Ectodermal cell (in vitro differentiated cells): Measurements from ENCODE around the gene RAI14.
"Not testable (repeated sequence)": the region's sequence is repeated elsewhere in the genome, so short reads cannot be mapped to it uniquely, and the experiment has no call there.

Source experiments
- H3K27ac ChIP-seq: 2 replicates; pipeline ENCODE4 v1.7.0; 2013; ENCODE audit warnings: mild to moderate bottlenecking, low read depth, low read length; ENCODE audit not compliant: insufficient read depth, poor library complexity, severe bottlenecking
- H3K27me3 ChIP-seq: 2 replicates; pipeline ENCODE4 v1.7.0; 2013; ENCODE audit warnings: mild to moderate bottlenecking, low read length; ENCODE audit not compliant: insufficient read depth, control insufficient read depth, poor library complexity, severe bottlenecking
- H3K36me3 ChIP-seq: one replicate; pipeline ENCODE4 v1.7.0; 2013; ENCODE audit warnings: low read length; ENCODE audit not compliant: control insufficient read depth, insufficient read depth
- H3K4me1 ChIP-seq: one replicate; pipeline ENCODE4 v1.7.0; 2013; ENCODE audit warnings: low read length; ENCODE audit not compliant: control insufficient read depth, insufficient read depth
- H3K4me3 ChIP-seq: 2 replicates; pipeline ENCODE4 v1.7.0; 2013; ENCODE audit warnings: low read depth, low read length, control low read depth; ENCODE audit not compliant: insufficient read depth
- H3K9me3 ChIP-seq: 2 replicates; pipeline ENCODE4 v1.7.0; 2013; ENCODE audit warnings: mild to moderate bottlenecking, low read length, moderate library complexity; ENCODE audit not compliant: control insufficient read depth
- WGBS, 2 experiments: methylation state at CpG; one replicate each; pipeline ENCODE4 v1.1.7; 2013; ENCODE audit warnings: missing lambda C conversion rate in 2 of 2; 5-methylcytosine and 5-hydroxymethylcytosine counted together

Gene RAI14

DNA sequence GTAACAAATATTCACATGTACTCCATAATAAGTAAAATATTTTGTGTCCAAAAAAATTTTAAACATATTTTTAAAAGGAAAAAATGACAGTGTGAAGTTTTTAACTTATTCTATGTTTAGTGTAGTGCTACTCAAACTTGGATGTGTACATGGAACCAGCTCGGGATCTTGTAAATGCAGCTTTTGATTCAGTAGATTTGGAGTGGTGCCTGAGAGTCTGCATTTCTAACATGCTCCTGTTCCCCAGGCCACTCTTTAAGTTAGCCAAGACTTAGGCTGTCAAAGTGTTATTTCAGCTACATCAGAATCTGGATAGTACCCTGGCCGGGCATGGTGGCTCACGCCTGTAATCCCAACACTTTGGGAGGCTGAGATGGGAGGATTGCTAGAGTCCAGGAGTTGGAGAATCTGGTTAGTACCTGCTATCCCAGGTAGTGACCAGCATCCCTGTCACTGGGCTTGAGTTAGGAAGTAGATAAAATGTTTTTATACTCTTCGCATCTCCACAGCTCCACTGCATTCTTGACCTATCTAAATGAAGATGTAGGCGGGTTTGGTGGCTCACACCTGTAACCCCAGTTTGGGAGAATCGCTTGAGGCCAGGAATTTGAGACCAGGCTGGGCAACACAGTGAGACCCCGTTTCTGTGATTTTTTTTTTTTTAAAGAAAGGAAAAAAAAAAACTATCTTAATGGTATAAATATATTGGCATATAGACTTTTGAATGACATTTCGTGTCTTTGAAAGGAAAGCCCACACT lies 122.1 kb downstream of the RAI14 start:
- Histone ChIP-seq H3K27me3 (no peaks in the 10 kb centered on the region), H3K27ac (no peak overlapping the region), H3K4me1 (no peaks in the 10 kb centered on the region), H3K4me3 (no peak overlapping the region), H3K9me3 (no peaks in the 10 kb centered on the region), H3K36me3 (no peaks in the 10 kb centered on the region)
- 85 to 95% methylated on average over 8 of the region's 8 CpGs for WGBS, 2 experiments

DNA sequence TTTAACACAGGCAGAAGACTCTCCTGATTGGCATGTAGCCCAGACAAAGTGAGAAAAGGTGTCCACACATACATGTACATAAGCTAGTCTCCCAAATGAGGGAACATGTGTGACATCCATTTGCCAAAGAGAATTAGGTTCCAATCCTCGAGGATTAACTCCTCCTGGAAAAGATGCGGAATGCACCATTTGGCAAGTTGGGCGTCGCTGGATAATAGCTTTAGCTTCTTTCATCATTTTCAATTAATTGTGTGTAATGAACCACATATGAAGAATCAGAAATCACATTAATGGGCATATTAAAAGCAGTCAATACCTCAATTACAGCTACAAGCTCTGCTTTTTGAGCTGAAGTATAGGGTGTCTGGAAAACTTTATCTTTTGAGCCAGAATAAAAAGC lies 127.8 kb downstream of the RAI14 start:
- not testable (repeated sequence) for H3K4me1 ChIP-seq, H3K4me3 ChIP-seq, H3K9me3 ChIP-seq, H3K27ac ChIP-seq, H3K36me3 ChIP-seq, H3K27me3 ChIP-seq
- WGBS, 2 experiments = 99 to 100% methylated on average over 2 to 4 of the region's 4 CpGs

DNA sequence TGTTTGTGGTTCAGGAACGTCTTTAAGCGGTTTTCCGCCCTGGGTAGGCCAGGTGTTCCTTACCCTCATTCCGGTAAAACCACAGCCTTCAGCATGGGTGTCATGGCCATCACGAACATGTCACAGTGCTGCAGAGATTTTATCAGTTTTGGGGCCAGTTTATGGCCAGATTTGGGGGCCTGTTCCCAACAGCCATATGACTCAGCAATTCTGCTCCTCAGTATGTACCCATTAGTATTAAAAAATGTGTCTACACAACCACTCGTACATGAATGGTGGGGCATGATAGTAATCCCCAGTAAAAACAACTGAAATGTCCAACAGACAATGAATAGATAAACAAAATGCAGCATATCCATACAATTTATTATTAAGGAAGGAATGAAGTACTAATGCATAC lies 130.9 kb downstream of the RAI14 start:
- H3K27me3 ChIP-seq = no peaks in the 10 kb centered on the region
- WGBS, 2 experiments = 94 to 98% methylated on average over 5 to 6 of the region's 6 CpGs
- no peak overlapping the region for H3K27ac ChIP-seq
- H3K36me3 ChIP-seq = no peaks in the 10 kb centered on the region
- H3K4me3 ChIP-seq = no peak overlapping the region
- H3K4me1 ChIP-seq = no peaks in the 10 kb centered on the region
- no peaks in the 10 kb centered on the region for H3K9me3 ChIP-seq

DNA sequence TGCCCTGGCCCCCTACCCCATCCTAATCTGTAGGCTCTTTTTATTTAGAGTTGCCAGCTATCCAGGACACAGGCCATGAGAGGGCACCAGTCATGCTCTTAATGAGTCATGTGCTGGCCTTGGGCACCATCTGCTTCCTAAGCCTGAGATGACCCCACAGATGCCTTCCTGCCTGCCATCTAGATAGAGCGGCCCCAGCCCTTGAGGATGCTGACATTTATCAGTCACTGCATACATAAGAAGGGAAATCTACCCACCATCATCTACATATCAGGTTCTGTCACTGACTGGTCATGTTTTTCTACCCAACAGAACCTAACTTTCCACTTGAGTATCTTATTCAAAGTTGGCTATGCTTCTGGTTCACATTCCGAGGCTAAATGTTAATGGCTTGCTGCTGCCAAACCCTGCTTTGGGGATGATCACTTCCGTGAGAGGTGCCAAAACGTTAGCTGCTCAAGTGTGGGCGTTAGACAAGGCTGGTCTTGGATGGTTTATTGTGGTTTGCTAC lies 132.9 kb downstream of the RAI14 start:
- Histone ChIP-seq H3K4me1 (no peaks in the 10 kb centered on the region), H3K36me3 (no peaks in the 10 kb centered on the region), H3K9me3 (no peaks in the 10 kb centered on the region), H3K27ac (no peak overlapping the region), H3K27me3 (no peaks in the 10 kb centered on the region), H3K4me3 (no peak overlapping the region)
- 89 to 96% methylated on average over 5 of the region's 5 CpGs for WGBS, 2 experiments

DNA sequence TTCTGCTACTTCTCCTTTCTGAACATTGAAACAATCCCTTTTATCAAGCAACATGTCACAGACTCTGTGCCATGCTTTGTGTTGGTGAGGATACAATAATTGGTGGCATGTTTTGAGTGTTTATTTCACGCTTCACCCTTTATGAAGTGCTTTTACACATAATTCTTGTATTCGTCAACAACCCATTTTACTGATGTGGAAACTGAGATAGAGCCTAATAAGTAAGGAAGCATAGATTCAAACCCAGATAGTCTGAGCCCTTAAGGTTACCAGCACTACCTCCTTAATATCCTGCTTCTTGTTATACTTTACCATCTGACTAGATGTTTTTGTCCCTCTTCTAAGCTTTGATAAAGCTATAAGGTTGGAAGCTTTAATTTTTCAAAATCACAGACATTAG lies 133.5 kb downstream of the RAI14 start:
- Histone ChIP-seq H3K27me3 (no peaks in the 10 kb centered on the region), H3K9me3 (no peaks in the 10 kb centered on the region), H3K36me3 (no peaks in the 10 kb centered on the region), H3K27ac (no peak overlapping the region), H3K4me3 (no peak overlapping the region), H3K4me1 (no peaks in the 10 kb centered on the region)
- 100% methylated on average over 2 of the region's 2 CpGs; no CpG with 5 or more reads in 1 of the 2 experiments for WGBS, 2 experiments

DNA sequence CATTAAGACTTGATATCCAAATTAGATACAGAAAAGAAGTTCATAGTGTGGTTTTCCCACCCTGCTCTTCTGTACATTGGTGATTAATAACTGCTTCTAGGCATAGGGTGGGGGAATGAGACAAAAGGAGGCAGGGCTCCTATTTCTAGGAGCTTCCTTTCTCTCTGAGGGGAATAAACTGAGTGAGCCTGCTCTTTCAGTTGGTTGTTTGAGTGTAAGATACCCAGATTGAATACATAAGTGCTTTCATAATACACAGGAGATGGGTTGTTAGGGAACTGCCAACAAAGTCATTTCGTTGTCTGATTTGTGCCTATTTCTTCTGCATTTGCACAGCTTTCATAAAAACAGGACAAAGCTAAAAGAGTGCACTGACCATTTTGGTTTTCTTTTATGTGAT lies 133.9 kb downstream of the RAI14 start:
- Histone ChIP-seq H3K27me3 (no peaks in the 10 kb centered on the region), H3K27ac (no peak overlapping the region), H3K9me3 (no peaks in the 10 kb centered on the region), H3K4me1 (no peaks in the 10 kb centered on the region), H3K4me3 (no peak overlapping the region), H3K36me3 (no peaks in the 10 kb centered on the region)
- 94% methylated on average over 1 of the region's 1 CpG for WGBS, 2 experiments

DNA sequence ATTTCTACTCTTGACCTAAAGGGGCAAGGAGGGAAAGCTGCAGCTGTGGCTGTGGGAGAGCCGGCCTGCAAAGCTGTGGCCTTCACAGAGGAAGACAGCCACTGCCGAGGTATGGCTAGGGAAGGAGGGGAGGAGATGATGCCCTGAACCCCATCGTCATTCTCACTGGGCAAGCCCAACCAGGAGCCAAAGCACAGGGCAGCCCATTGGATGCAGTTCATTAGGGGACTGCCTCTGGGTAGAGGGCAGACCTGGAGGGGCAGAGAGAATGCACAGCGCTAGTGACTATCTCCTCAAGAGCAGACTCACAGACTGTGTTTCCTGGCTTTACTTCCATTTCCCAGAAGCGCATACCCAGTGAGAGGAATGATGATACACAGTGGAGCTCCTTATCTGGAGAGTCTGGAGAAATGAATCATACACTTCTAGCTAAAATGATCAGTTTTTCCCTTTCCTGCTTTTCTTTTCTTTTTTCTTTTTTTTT lies 135.7 kb downstream of the RAI14 start:
- Histone ChIP-seq H3K36me3 (peaks cover 5% of the 10 kb centered on the region), H3K9me3 (no peaks in the 10 kb centered on the region), H3K4me1 (no peaks in the 10 kb centered on the region), H3K27me3 (no peaks in the 10 kb centered on the region), H3K4me3 (no peak overlapping the region), H3K27ac (no peak overlapping the region)
- 90 to 93% methylated on average over 5 of the region's 5 CpGs for WGBS, 2 experiments

DNA sequence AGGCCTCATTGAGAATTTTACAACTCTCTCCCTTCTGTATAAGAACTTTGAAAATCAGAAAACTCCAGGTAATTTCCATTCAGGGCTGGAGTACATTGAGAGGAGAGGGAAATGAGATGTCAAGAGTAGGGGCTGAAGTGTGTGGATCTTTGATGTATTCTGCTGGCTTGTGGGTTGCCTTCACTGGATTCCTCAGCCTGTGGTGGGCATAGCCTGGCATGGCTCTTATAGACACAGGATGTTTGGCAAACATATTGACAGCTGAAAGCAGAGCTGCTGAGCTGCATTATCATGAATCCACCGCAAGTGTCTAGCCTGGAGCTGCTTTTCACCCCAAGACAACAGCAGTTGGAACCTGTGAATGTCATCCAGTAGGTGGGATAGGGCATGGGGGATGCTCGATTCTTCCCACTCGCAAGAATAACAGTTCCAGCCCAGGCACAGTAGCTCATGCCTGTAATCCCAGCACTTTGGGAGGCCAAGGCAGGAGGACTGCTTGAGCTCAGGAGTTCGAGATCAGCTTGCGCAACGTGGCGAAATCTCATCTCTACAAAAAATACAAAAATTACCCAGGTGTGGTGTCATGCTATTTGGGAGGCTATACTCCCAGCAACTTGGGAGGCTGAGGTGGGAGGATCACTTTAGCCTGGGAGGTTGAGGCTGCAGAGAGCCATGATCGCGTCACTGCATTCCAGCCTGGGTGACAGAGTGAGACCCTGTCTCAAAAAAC lies 146.9 kb downstream of the RAI14 start:
- Histone ChIP-seq H3K4me3 (no peak overlapping the region), H3K27ac (no peak overlapping the region), H3K4me1 (no peaks in the 10 kb centered on the region), H3K9me3 (no peaks in the 10 kb centered on the region), H3K27me3 (no peaks in the 10 kb centered on the region), H3K36me3 (peaks cover 8% of the 10 kb centered on the region)
- whole genome bisulfite sequencing, 2 experiments = 83 to 85% methylated on average over 9 of the region's 9 CpGs

DNA sequence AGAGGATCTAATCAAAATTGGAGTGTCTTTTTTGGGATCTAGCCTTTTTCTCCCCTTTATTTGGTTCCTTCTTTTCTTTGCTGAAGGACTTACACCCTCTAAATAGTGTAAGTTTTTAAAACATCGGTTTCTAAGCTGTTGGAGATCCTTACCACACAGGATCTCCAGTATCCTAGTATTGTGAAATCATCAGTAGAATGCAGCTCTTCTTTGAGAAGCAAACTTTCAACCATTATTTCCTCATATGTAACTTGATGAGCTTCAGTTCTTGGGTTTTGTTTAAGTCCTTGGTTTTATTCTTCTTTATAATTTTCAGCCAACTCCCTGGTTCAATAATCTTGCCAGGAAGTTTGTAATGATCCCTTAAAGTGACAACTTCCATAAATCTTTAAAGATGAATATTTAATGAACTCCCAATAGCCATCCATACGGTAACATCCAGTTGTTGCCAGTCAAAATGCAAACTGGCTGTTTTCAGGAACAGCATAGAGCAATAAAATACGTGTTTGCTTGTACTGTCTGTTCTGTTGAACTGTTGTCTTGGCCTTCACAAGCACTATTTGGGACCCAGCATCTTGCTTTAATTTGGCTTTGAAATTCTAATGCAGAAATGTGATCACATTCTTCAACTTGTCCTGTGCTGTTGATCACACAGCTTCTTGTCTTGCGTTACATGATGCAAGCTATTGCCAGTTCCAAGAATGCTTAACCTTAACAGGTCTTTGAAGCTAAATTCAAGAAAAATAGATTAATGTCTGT lies 148.0 kb downstream of the RAI14 start:
- Histone ChIP-seq H3K9me3 (no peaks in the 10 kb centered on the region), H3K4me1 (no peaks in the 10 kb centered on the region), H3K27ac (no peak overlapping the region), H3K27me3 (no peaks in the 10 kb centered on the region), H3K4me3 (no peak overlapping the region), H3K36me3 (peaks cover 3% of the 10 kb centered on the region)
- 93 to 94% methylated on average over 4 of the region's 4 CpGs for WGBS, 2 experiments

DNA sequence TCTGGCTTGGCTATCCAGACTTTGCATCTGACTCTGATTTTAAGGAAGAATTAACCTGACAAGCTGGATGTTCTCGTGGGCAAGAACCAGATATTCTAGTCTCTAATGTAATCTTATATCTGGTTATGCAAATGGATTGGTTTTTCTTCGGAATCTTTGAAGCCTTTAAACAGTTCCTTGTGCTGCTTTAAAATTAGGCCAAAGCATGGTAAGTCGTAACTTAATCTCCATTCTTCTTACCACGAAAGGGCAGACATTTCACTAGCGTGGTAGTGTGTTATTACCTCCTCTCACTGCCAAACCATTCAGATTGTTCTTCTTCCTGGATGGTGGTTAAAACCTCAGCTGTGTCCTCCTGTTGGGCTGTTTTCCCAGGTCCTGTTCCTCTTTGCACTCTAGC lies 148.8 kb downstream of the RAI14 start:
- Histone ChIP-seq H3K4me3 (no peak overlapping the region), H3K4me1 (no peaks in the 10 kb centered on the region), H3K27ac (peak overlapping the region; percentile 8), H3K27me3 (no peaks in the 10 kb centered on the region), H3K9me3 (no peaks in the 10 kb centered on the region), H3K36me3 (no peaks in the 10 kb centered on the region)
- WGBS, 2 experiments = 95 to 97% methylated on average over 5 of the region's 5 CpGs
